PFSK-1 (cell line): ENCODE data around the gene TRIM7.
A peak's percentile ranks its signal among the peaks of the same experiment; 100 is the strongest.

Experiments used
- FOXP2 ChIP-seq: optimal IDR thresholded peaks from 2 replicates; pipeline ENCODE3; 2011; ENCODE audit warnings: borderline replicate concordance, control low read depth, inconsistent platforms; ENCODE audit not compliant: insufficient read depth; ENCODE audit errors: extremely low read length, extremely low read depth
- POLR2AphosphoS5 ChIP-seq: IDR thresholded peaks from 2 replicates; pipeline ENCODE4 v1.6.1; 2012; ENCODE audit warnings: low read depth, mild to moderate bottlenecking, control low read depth, low read length, moderate library complexity
- REST ChIP-seq, 2 experiments: IDR thresholded peaks; 2 replicates each; pipeline versions ENCODE4 v1.6.1 to v1.8.0; 2011 to 2012; ENCODE audit warnings: low read depth in 2 of 2, low read length in 2 of 2, control low read depth in 1 of 2, inconsistent platforms in 1 of 2, mild to moderate bottlenecking in 1 of 2, moderate library complexity in 1 of 2; ENCODE audit not compliant: insufficient read depth in 1 of 2
- SIN3A ChIP-seq: IDR thresholded peaks from 2 replicates; pipeline ENCODE4 v1.6.1; 2012; ENCODE audit warnings: mild to moderate bottlenecking, low read length, moderate library complexity, borderline replicate concordance; ENCODE audit not compliant: insufficient read depth
- TAF1 ChIP-seq: IDR thresholded peaks from 2 replicates; pipeline ENCODE4 v1.6.1; 2012; ENCODE audit warnings: low read length, control low read depth, borderline replicate concordance; ENCODE audit not compliant: insufficient read depth

Gene TRIM7

GRCh38 chr5:181170996-181171395 lies 34.0 kb downstream of the TRIM7 start:
- TF ChIP-seq SIN3A, result no peak
- no peak for TF ChIP-seq FOXP2
- no peak for TF ChIP-seq TAF1
- TF ChIP-seq POLR2AphosphoS5, result no peak
- no peak for TF ChIP-seq REST (IDR thresholded peaks at IDR 0.05; ENCODE audit: insufficient read depth in 1 of 2, low read depth in 2 of 2, low read length in 2 of 2)

- TF ChIP-seq REST (IDR thresholded peaks at IDR 0.05; ENCODE audit: insufficient read depth in 1 of 2, low read depth in 2 of 2, low read length in 2 of 2), result no peak
- TF ChIP-seq SIN3A, result no peak
- TF ChIP-seq POLR2AphosphoS5, result no peak
- no peak for TF ChIP-seq FOXP2
- TF ChIP-seq TAF1, result no peak
These were observed 34.7 kb downstream of the TRIM7 start for GRCh38 chr5:181170237-181170825.

GRCh38 chr5:181169459-181170236 lies 35.3 kb downstream of the TRIM7 start:
- TF ChIP-seq REST (IDR thresholded peaks at IDR 0.05; ENCODE audit: insufficient read depth in 1 of 2, low read depth in 2 of 2, low read length in 2 of 2), result peak; percentile 33 to 55; a peak in 2 of 4 replicates

GRCh38 chr5:181168595-181169118 lies 36.3 kb downstream of the TRIM7 start:
- TF ChIP-seq POLR2AphosphoS5 (no peak), REST (IDR thresholded peaks at IDR 0.05; ENCODE audit: insufficient read depth in 1 of 2, low read depth in 2 of 2, low read length in 2 of 2) (no peak), SIN3A (no peak)
